HepG2 (cell line): Measurements from ENCODE around the gene KIF1C. TPM values are rescaled to one million over a fixed set of nuclear protein-coding genes. Genes with fewer than 3 reads are reported as not detected.

Experiments
- ATAC-seq: fragments of 200-7000 bp; cut with Tn5 transposase; 3 replicates; pipeline ENCODE4 v1.9.1; 2020; ENCODE audit warnings: mild to moderate bottlenecking, moderate library complexity
- BruUV-seq: library from RNA; stranded (reverse); fragments of 400-500 nt; replicated peaks from 2 replicates; lab custom pipeline; 2021; lab: Mats Ljungman, UMichigan
- CTCF ChIA-PET: fragments of 300-600 bp; formaldehyde crosslinking; extraction: SDS; loops from one replicate; lab custom pipeline; 2021; ENCODE audit warnings: low total read pairs, inconsistent platforms, low intra/inter-chr PET ratio; lab: Yijun Ruan, JAX
- POLR2A ChIA-PET: fragments of 350-600 bp; sonication (Branson Sonifier 250); formaldehyde crosslinking; loops from one replicate; lab custom pipeline; 2020; ENCODE audit warnings: antibody characterized with exemption, inconsistent platforms; lab: Yijun Ruan, JAX
- DNase-seq: peaks from one replicate; pipeline ENCODE4 v3.0.0-alpha.2; 2015; ENCODE audit warnings: low spot score
- FAIRE-seq: peaks from 3 replicates; lab custom pipeline; 2011; peaks lifted over from hg19 to GRCh38; lab: Jason Lieb, UNC
- H2AFZ ChIP-seq: one replicate; pipeline ENCODE4 v1.6.1; 2011; ENCODE audit warnings: low read length, inconsistent platforms
- H3K27ac ChIP-seq: fragments of 300-600 bp; 3 replicates; pipeline ENCODE4 v1.8.0; 2011; ENCODE audit warnings: mixed run types, mild to moderate bottlenecking, mixed read lengths, low read length, inconsistent platforms; ENCODE audit not compliant: insufficient read depth; ENCODE audit errors: extremely low read length
- H3K27me3 ChIP-seq, 2 experiments: fragments of 200-600 bp in 1 of 2; 2 replicates in 1 of 2; 3 replicates in 1 of 2; pipeline versions ENCODE4 v1.6.0 to v1.8.0; 2011; ENCODE audit warnings: low read length in 2 of 2, mild to moderate bottlenecking in 2 of 2, moderate library complexity in 2 of 2, inconsistent platforms in 1 of 2; ENCODE audit not compliant: insufficient read depth in 2 of 2, control insufficient read depth in 1 of 2
- H3K36me3 ChIP-seq, 2 experiments: fragments of 200-600 bp in 1 of 2; replicated peaks in 1 of 2; 2 replicates in 1 of 2; 3 replicates in 1 of 2; pipeline versions ENCODE4 v1.5.1 to v1.8.0; 2011; ENCODE audit warnings: low read length in 2 of 2, inconsistent platforms in 1 of 2; ENCODE audit not compliant: insufficient read depth in 2 of 2, control insufficient read depth in 1 of 2
- H3K4me1 ChIP-seq: 2 replicates; pipeline ENCODE4 v1.5.1; 2012; ENCODE audit warnings: low read length, inconsistent platforms; ENCODE audit not compliant: insufficient read depth
- H3K4me2 ChIP-seq: 2 replicates; pipeline ENCODE4 v1.6.0; 2011; ENCODE audit warnings: low read depth, low read length, inconsistent platforms
- H3K4me3 ChIP-seq, 3 experiments: fragments of 200-600 bp in 1 of 3; sonication (generic), shearing (Covaris generic) in 1 of 3; replicated peaks in 1 of 3; 2 replicates each; pipeline ENCODE4 v1.5.1; 2011 to 2016; ENCODE audit warnings: low read length in 3 of 3, inconsistent platforms in 2 of 3, low read depth in 2 of 3, mild to moderate bottlenecking in 2 of 3, control low read depth in 1 of 3, mixed read lengths in 1 of 3; ENCODE audit not compliant: insufficient read depth in 1 of 3
- H3K79me2 ChIP-seq: one replicate; pipeline ENCODE4 v1.6.1; 2011; ENCODE audit warnings: low read length, inconsistent platforms; ENCODE audit not compliant: insufficient read depth
- H3K9ac ChIP-seq: 2 replicates; pipeline ENCODE4 v1.6.0; 2011; ENCODE audit warnings: mild to moderate bottlenecking, low read depth, low read length, inconsistent platforms; ENCODE audit not compliant: insufficient read depth
- H3K9me3 ChIP-seq: 2 replicates; pipeline ENCODE4 v1.5.1; 2012; ENCODE audit warnings: mild to moderate bottlenecking, low read length
- H4K20me1 ChIP-seq: 2 replicates; pipeline ENCODE4 v1.6.0; 2011; ENCODE audit warnings: inconsistent platforms, mild to moderate bottlenecking, low read length, moderate library complexity; ENCODE audit not compliant: insufficient read depth
- AGO1 ChIP-seq: fragments of 200-400 bp; formaldehyde crosslinking; IDR thresholded peaks from 2 replicates; pipeline ENCODE4 v1.6.1; 2017; ENCODE audit warnings: mild to moderate bottlenecking, low read depth, low read length, moderate library complexity; ENCODE audit not compliant: poor library complexity, severe bottlenecking
- MAF1 ChIP-seq: sonication (generic); formaldehyde crosslinking; IDR thresholded peaks from 2 replicates; pipeline ENCODE4 v1.5.0; 2020; ENCODE audit warnings: missing genetic modification reagents, borderline replicate concordance
- PAXIP1 ChIP-seq: sonication (generic); formaldehyde crosslinking; conservative IDR thresholded peaks from 2 replicates; pipeline ENCODE4 v1.4.0; 2020; ENCODE audit warnings: mild to moderate bottlenecking, missing genetic modification reagents, moderate library complexity
- ZC3H4 ChIP-seq: sonication (generic); formaldehyde crosslinking; IDR thresholded peaks from 2 replicates; pipeline ENCODE4 v1.4.0; 2020; ENCODE audit warnings: missing genetic modification reagents, borderline replicate concordance
- ZNF724P ChIP-seq: sonication (generic); formaldehyde crosslinking; IDR thresholded peaks from 2 replicates; pipeline ENCODE4 v1.8.0; 2022; ENCODE audit warnings: missing genetic modification reagents, borderline replicate concordance
- ZNF776 ChIP-seq: sonication (generic); formaldehyde crosslinking; IDR thresholded peaks from 2 replicates; pipeline ENCODE4 v1.4.0; 2020; ENCODE audit warnings: mild to moderate bottlenecking, missing genetic modification reagents
- WGBS: methylation state at CpG from one replicate; pipeline ENCODE4 v1.1.6; 2017; ENCODE audit warnings: low lambda C conversion rate; 5-methylcytosine and 5-hydroxymethylcytosine counted together
- in situ Hi-C: cut with HindIII; loops from 2 replicates; pipeline ENCODE4 v1.10.0; 2017; ENCODE audit warnings: low pct_unique_long_range_greater_than_20kb; ENCODE audit not compliant: extremely low pct_ligation_motif_present
- intact Hi-C: fragments of 100-400 bp; cut with micrococcal nuclease; formaldehyde crosslinking; loops from one replicate; pipeline ENCODE4 v1.10.0; 2022; ENCODE audit not compliant: unreplicated experiment
- polyA plus RNA-seq, 8 experiments: library from polyadenylated mRNA; depleted of rRNA in 3 of 8; stranded (reverse) in 7 of 8; unstranded in 1 of 8; fragments of >200 nt; fragmentation: Illumina TruSeq in 4 of 8; extraction: Trizol in 4 of 8; gene quantifications; 2 replicates each; pipeline versions ENCODE4 v1.2.1 to v1.2.3, GENCODE V29; 2011 to 2016; ENCODE audit warnings: low read depth in 4 of 8, missing spikeins in 1 of 8, mixed read lengths in 1 of 8; ENCODE audit not compliant: insufficient read depth in 1 of 8
- total RNA-seq, 5 experiments: library from RNA; depleted of rRNA; stranded (reverse); fragments of >200 nt; fragmentation: Illumina TruSeq; extraction: Trizol; gene quantifications; 2 replicates each; pipeline ENCODE4 v1.2.3, GENCODE V29; 2016; ENCODE audit warnings: low read depth in 1 of 5
- TF ChIP-seq, protein P1 (sequence below): sonication (generic); formaldehyde crosslinking; IDR thresholded peaks from 2 replicates; pipeline ENCODE4 v1.4.0; 2020; ENCODE audit warnings: missing genetic modification reagents
- TF ChIP-seq, protein P2 (sequence below): sonication (generic); formaldehyde crosslinking; IDR thresholded peaks from 2 replicates; pipeline ENCODE4 v1.5.0; 2020; ENCODE audit warnings: mild to moderate bottlenecking, missing genetic modification reagents, borderline replicate concordance

The KIF1C gene
- total and polyA plus RNA-seq, 2 of the 13 experiments (the other 11 are each of a cell fraction or from before 2014, with no cell fraction given), result 70.0 to 104 TPM

- ChIA-PET CTCF (no interaction called here), POLR2A (interaction anchor here (0.7 to 1.0 kb wide), 2 partner anchors 11 to 57 kb away, joined by 3 read pairs; partner anchors contain the start of gene SLC52A1)
- in situ Hi-C loops, result no loop called here
- Histone ChIP-seq H3K27ac (no peak overlapping the region), H3K79me2 (no peaks in the 10 kb centered on the region), H3K4me1 (no peaks in the 10 kb centered on the region), H3K9me3 (no peaks in the 10 kb centered on the region), H3K9ac (no peak overlapping the region), H4K20me1 (no peaks in the 10 kb centered on the region), H3K4me3 (no peak overlapping the region), H3K36me3 (peaks cover 15 to 37% of the 10 kb centered on the region in 2 experiments), H3K27me3 (no peaks in the 10 kb centered on the region), H2AFZ (no peak overlapping the region), H3K4me2 (no peak overlapping the region)
- FAIRE-seq, result no peak
- 96% methylated on average over 4 of the region's 4 CpGs for WGBS
- BruUV-seq, result no TSS peak
- DNase-seq, result no peak
- intact Hi-C loops, result no loop called here
- no peak for ATAC-seq
- TF ChIP-seq AGO1 (no peak), MAF1 (no peak), ZC3H4 (CRISPR knock-in tag) (no peak), PAXIP1 (CRISPR knock-in tag) (no peak), ZNF724P (no peak), ZNF776 (no peak)
- TF ChIP-seq, protein P1, sequence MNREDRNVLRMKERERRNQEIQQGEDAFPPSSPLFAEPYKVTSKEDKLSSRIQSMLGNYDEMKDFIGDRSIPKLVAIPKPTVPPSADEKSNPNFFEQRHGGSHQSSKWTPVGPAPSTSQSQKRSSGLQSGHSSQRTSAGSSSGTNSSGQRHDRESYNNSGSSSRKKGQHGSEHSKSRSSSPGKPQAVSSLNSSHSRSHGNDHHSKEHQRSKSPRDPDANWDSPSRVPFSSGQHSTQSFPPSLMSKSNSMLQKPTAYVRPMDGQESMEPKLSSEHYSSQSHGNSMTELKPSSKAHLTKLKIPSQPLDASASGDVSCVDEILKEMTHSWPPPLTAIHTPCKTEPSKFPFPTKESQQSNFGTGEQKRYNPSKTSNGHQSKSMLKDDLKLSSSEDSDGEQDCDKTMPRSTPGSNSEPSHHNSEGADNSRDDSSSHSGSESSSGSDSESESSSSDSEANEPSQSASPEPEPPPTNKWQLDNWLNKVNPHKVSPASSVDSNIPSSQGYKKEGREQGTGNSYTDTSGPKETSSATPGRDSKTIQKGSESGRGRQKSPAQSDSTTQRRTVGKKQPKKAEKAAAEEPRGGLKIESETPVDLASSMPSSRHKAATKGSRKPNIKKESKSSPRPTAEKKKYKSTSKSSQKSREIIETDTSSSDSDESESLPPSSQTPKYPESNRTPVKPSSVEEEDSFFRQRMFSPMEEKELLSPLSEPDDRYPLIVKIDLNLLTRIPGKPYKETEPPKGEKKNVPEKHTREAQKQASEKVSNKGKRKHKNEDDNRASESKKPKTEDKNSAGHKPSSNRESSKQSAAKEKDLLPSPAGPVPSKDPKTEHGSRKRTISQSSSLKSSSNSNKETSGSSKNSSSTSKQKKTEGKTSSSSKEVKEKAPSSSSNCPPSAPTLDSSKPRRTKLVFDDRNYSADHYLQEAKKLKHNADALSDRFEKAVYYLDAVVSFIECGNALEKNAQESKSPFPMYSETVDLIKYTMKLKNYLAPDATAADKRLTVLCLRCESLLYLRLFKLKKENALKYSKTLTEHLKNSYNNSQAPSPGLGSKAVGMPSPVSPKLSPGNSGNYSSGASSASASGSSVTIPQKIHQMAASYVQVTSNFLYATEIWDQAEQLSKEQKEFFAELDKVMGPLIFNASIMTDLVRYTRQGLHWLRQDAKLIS (CRISPR knock-in tag), result no peak
- TF ChIP-seq, protein P2, sequence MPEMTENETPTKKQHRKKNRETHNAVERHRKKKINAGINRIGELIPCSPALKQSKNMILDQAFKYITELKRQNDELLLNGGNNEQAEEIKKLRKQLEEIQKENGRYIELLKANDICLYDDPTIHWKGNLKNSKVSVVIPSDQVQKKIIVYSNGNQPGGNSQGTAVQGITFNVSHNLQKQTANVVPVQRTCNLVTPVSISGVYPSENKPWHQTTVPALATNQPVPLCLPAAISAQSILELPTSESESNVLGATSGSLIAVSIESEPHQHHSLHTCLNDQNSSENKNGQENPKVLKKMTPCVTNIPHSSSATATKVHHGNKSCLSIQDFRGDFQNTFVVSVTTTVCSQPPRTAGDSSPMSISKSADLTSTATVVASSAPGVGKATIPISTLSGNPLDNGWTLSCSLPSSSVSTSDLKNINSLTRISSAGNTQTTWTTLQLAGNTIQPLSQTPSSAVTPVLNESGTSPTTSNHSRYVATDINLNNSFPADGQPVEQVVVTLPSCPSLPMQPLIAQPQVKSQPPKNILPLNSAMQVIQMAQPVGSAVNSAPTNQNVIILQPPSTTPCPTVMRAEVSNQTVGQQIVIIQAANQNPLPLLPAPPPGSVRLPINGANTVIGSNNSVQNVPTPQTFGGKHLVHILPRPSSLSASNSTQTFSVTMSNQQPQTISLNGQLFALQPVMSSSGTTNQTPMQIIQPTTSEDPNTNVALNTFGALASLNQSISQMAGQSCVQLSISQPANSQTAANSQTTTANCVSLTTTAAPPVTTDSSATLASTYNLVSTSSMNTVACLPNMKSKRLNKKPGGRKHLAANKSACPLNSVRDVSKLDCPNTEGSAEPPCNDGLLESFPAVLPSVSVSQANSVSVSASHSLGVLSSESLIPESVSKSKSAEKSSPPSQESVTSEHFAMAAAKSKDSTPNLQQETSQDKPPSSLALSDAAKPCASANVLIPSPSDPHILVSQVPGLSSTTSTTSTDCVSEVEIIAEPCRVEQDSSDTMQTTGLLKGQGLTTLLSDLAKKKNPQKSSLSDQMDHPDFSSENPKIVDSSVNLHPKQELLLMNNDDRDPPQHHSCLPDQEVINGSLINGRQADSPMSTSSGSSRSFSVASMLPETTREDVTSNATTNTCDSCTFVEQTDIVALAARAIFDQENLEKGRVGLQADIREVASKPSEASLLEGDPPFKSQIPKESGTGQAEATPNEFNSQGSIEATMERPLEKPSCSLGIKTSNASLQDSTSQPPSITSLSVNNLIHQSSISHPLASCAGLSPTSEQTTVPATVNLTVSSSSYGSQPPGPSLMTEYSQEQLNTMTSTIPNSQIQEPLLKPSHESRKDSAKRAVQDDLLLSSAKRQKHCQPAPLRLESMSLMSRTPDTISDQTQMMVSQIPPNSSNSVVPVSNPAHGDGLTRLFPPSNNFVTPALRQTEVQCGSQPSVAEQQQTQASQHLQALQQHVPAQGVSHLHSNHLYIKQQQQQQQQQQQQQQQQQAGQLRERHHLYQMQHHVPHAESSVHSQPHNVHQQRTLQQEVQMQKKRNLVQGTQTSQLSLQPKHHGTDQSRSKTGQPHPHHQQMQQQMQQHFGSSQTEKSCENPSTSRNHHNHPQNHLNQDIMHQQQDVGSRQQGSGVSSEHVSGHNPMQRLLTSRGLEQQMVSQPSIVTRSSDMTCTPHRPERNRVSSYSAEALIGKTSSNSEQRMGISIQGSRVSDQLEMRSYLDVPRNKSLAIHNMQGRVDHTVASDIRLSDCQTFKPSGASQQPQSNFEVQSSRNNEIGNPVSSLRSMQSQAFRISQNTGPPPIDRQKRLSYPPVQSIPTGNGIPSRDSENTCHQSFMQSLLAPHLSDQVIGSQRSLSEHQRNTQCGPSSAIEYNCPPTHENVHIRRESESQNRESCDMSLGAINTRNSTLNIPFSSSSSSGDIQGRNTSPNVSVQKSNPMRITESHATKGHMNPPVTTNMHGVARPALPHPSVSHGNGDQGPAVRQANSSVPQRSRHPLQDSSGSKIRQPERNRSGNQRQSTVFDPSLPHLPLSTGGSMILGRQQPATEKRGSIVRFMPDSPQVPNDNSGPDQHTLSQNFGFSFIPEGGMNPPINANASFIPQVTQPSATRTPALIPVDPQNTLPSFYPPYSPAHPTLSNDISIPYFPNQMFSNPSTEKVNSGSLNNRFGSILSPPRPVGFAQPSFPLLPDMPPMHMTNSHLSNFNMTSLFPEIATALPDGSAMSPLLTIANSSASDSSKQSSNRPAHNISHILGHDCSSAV (CRISPR knock-in tag), result no peak
Observed at GRCh38 chr17:5024604-5025003, 26.9 kb downstream of the KIF1C start.
